ENCODE measurements around the gene EIF4A3. TPM values are rescaled to one million over a fixed set of nuclear protein-coding genes. Genes with fewer than 3 reads are reported as not detected.
A peak's percentile ranks its signal among the peaks of the same experiment; 100 is the strongest.

EIF4A3 gene
- total and polyA plus RNA-seq, 9 of the 15 experiments (the other 6 are each of a cell fraction or from before 2014, with no cell fraction given): 62.7 to 171 (median 127) TPM

- TF ChIP-seq ZBTB49 (CRISPR knock-in tag; IDR thresholded peaks at IDR 0.05; ENCODE audit: borderline replicate concordance): 0 out of 2 replicates have a peak, but pooled peaks have one; percentile 29
- no peak for TF ChIP-seq FOXA1 (IDR thresholded peaks at IDR 0.05; ENCODE audit: borderline replicate concordance)
- TF ChIP-seq ESRRA (IDR thresholded peaks at IDR 0.05; ENCODE audit: borderline replicate concordance, low read depth): no peak
- no peak for TF ChIP-seq NR3C1 (CRISPR knock-in tag; IDR thresholded peaks at IDR 0.05)
- no peak for TF ChIP-seq DLX4 (CRISPR knock-in tag; IDR thresholded peaks at IDR 0.05)
- no peak for TF ChIP-seq ZBTB33 (CRISPR knock-in tag; IDR thresholded peaks at IDR 0.05)
- TF ChIP-seq PHF8 (IDR thresholded peaks at IDR 0.05; ENCODE audit: borderline replicate concordance, low read length): peak; percentile 77; the same call in 1 of the 2 replicates
- no peak for TF ChIP-seq PRMT5 (CRISPR knock-in tag; IDR thresholded peaks at IDR 0.05)
- TF ChIP-seq ARID3A (IDR thresholded peaks at IDR 0.05; ENCODE audit: borderline replicate concordance, low read depth, low read length): no peak
- 0 out of 2 replicates have a peak, but pooled peaks have one; percentile 24 for TF ChIP-seq STAT6 (CRISPR knock-in tag; IDR thresholded peaks at IDR 0.05)
- no peak for TF ChIP-seq ELK3 (CRISPR knock-in tag; IDR thresholded peaks at IDR 0.05)
- TF ChIP-seq SIRT6 (IDR thresholded peaks at IDR 0.05; ENCODE audit: low read depth, low read length): no peak
- TF ChIP-seq IRF2 (CRISPR knock-in tag; IDR thresholded peaks at IDR 0.05): no peak
- no peak for TF ChIP-seq ZNF174 (CRISPR knock-in tag; IDR thresholded peaks at IDR 0.05)
Measured at GRCh38 chr17:80146121-80147034, 550 bp downstream of the EIF4A3 start (continued).
